HepG2 (cell line): ENCODE data around the gene KANK3. TPM values are rescaled to one million over a fixed set of nuclear protein-coding genes. Genes with fewer than 3 reads are reported as not detected.

Experiments used
- AFF4 ChIP-seq: sonication (generic); formaldehyde crosslinking; IDR thresholded peaks from 2 replicates; pipeline ENCODE4 v1.4.0; 2020; ENCODE audit warnings: missing genetic modification reagents
- ARNT ChIP-seq: fragments of 450-650 bp; IDR thresholded peaks from 2 replicates; pipeline ENCODE4 v1.6.1; 2017
- CEBPZ ChIP-seq: IDR thresholded peaks from 2 replicates; pipeline ENCODE4 v1.6.1; 2012; ENCODE audit warnings: low read length, improper control_type of control experiment
- HBP1 ChIP-seq: IDR thresholded peaks from 2 replicates; pipeline ENCODE4 v1.6.1; 2016; ENCODE audit warnings: low read depth, control low read depth
- HOXA5 ChIP-seq: sonication (generic); formaldehyde crosslinking; IDR thresholded peaks from 2 replicates; pipeline ENCODE4 v1.4.0; 2020; ENCODE audit warnings: missing genetic modification reagents
- KDM3A ChIP-seq: IDR thresholded peaks from 2 replicates; pipeline ENCODE4 v1.6.1; 2018; ENCODE audit warnings: low read depth, missing compliant biosample characterization
- POGZ ChIP-seq: sonication (generic); formaldehyde crosslinking; IDR thresholded peaks from 2 replicates; pipeline ENCODE4 v1.4.0; 2020; ENCODE audit warnings: mild to moderate bottlenecking, missing genetic modification reagents
- SOX6 ChIP-seq, 2 experiments: fragments of 450-650 bp in 1 of 2; sonication (generic) in 1 of 2; formaldehyde crosslinking in 1 of 2; IDR thresholded peaks; 2 replicates each; pipeline versions ENCODE4 v1.4.0 to v1.6.1; 2017 to 2020; ENCODE audit warnings: antibody characterized with exemption in 1 of 2, mild to moderate bottlenecking in 1 of 2, missing genetic modification reagents in 1 of 2
- SP1 ChIP-seq, 2 experiments: fragments of 450-650 bp in 1 of 2; sonication (generic) in 1 of 2; formaldehyde crosslinking in 1 of 2; IDR thresholded peaks; 2 replicates each; pipeline versions ENCODE4 v1.4.0 to v1.6.1; 2016 to 2020; ENCODE audit warnings: missing genetic modification reagents in 1 of 2
- ZC3H13 ChIP-seq: sonication (generic); formaldehyde crosslinking; IDR thresholded peaks from 2 replicates; pipeline ENCODE4 v1.8.1; 2023; ENCODE audit warnings: mild to moderate bottlenecking, missing genetic modification reagents, moderate library complexity
- ZNF256 ChIP-seq: sonication (generic); formaldehyde crosslinking; conservative IDR thresholded peaks from 2 replicates; pipeline ENCODE4 v1.4.0; 2020; ENCODE audit warnings: missing genetic modification reagents
- ZNF503 ChIP-seq: sonication (generic); formaldehyde crosslinking; IDR thresholded peaks from 2 replicates; pipeline ENCODE4 v1.4.0; 2020; ENCODE audit warnings: missing genetic modification reagents
- ZNF607 ChIP-seq: sonication (generic); formaldehyde crosslinking; IDR thresholded peaks from 2 replicates; pipeline ENCODE4 v1.5.1; 2020; ENCODE audit warnings: missing genetic modification reagents, mild to moderate bottlenecking, borderline replicate concordance
- ZNF740 ChIP-seq: sonication (generic); formaldehyde crosslinking; IDR thresholded peaks from 2 replicates; pipeline ENCODE4 v1.4.0; 2020; ENCODE audit warnings: missing genetic modification reagents
- ZNF879 ChIP-seq: sonication (generic); formaldehyde crosslinking; IDR thresholded peaks from 2 replicates; pipeline ENCODE4 v1.8.1; 2023; ENCODE audit warnings: missing genetic modification reagents
- polyA plus RNA-seq, 8 experiments: library from polyadenylated mRNA; depleted of rRNA in 3 of 8; stranded (reverse) in 7 of 8; unstranded in 1 of 8; fragments of >200 nt; fragmentation: Illumina TruSeq in 4 of 8; extraction: Trizol in 4 of 8; gene quantifications; 2 replicates each; pipeline versions ENCODE4 v1.2.1 to v1.2.3, GENCODE V29; 2011 to 2016; ENCODE audit warnings: low read depth in 4 of 8, missing spikeins in 1 of 8, mixed read lengths in 1 of 8; ENCODE audit not compliant: insufficient read depth in 1 of 8
- total RNA-seq, 5 experiments: library from RNA; depleted of rRNA; stranded (reverse); fragments of >200 nt; fragmentation: Illumina TruSeq; extraction: Trizol; gene quantifications; 2 replicates each; pipeline ENCODE4 v1.2.3, GENCODE V29; 2016; ENCODE audit warnings: low read depth in 1 of 5
- TF ChIP-seq, protein P1 (sequence below): sonication (generic); formaldehyde crosslinking; IDR thresholded peaks from 2 replicates; pipeline ENCODE4 v1.4.0; 2020; ENCODE audit warnings: mild to moderate bottlenecking, missing genetic modification reagents

KANK3 gene
- total and polyA plus RNA-seq, 2 of the 13 experiments (the other 11 are each of a cell fraction or from before 2014, with no cell fraction given) = 0.15 to 0.20 TPM

DNA sequence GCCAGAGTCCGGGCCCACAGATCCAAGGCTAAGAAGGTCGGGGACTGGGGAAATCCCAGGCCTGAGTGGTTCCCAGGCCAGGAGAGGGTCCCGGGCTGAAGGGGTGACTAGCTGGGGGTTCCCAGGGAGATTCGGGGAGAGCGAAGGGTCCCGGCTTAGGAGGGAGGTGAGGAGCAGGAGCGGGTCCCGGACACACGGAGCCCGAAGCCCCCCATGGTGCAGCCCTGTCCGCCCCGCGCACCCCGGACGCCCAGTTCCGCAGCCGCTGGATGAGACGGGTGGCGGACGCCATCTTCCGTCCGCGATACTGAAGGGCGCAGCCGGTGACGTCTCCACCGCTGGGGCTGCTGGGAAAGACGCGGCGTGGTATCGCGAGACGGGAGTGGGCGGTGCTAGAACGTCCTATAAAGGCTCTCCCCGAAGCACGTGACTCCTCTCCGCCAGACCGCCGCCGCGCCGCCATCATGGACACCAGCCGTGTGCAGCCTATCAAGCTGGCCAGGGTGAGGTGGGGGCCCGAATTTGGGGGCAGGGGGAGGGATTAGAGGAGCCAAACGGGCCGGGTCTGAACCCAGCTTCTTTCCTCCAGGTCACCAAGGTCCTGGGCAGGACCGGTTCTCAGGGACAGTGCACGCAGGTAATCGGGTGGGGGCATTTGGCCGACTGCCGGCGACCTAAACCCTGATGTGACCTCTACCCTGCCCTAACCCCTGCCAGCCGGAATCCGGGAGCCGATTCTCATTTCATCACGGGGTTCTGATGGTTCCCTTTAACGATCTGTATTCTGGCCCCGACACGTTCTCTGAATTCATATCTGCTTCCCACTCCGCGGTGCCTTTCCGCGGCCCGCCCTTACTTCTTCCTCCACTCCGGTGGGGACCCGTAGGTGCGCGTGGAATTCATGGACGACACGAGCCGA, 21.7 kb downstream of the KANK3 start, which contains the start of the genes NDUFA7 and RPS28 (continued):
- TF ChIP-seq AFF4 (no peak), HBP1 (CRISPR knock-in tag) (no peak), ZNF740 (CRISPR knock-in tag) (no peak), CEBPZ (no peak), POGZ (peak; percentile 90), SP1 (IDR thresholded peaks at IDR 0.05) (no peak), SP1 (CRISPR knock-in tag; IDR thresholded peaks at IDR 0.05) (peak; percentile 95), ARNT (no peak), ZNF503 (CRISPR knock-in tag) (no peak), KDM3A (CRISPR knock-in tag) (peak; percentile 76; the same call in 1 of the 2 replicates), SOX6 (IDR thresholded peaks at IDR 0.05) (no peak), SOX6 (CRISPR knock-in tag; IDR thresholded peaks at IDR 0.05) (peak; percentile 66; the same call in 1 of the 2 replicates), HOXA5 (peak; percentile 39; the same call in 1 of the 2 replicates), ZNF879 (CRISPR knock-in tag) (peak; percentile 69; the same call in 1 of the 2 replicates), ZNF256 (CRISPR knock-in tag) (peak; percentile 90), ZC3H13 (no peak), ZNF607 (CRISPR knock-in tag) (0 out of 2 replicates have a peak, but pooled peaks have one; percentile 31)
- TF ChIP-seq, protein P1, sequence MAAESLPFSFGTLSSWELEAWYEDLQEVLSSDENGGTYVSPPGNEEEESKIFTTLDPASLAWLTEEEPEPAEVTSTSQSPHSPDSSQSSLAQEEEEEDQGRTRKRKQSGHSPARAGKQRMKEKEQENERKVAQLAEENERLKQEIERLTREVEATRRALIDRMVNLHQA = no peak
